Common myeloid progenitor, CD34-positive (primary cell): Measurements from ENCODE around the gene PACS1.

Experiments used
- CTCF ChIA-PET: fragments of 350-600 bp; sonication (Branson Sonifier 250); formaldehyde crosslinking; loops from one replicate; lab custom pipeline; 2021; ENCODE audit warnings: antibody characterized with exemption; lab: Charles Lee
- POLR2A ChIA-PET: fragments of 350-600 bp; sonication (Branson Sonifier 250); formaldehyde crosslinking; loops from one replicate; lab custom pipeline; 2021; ENCODE audit warnings: antibody characterized with exemption; lab: Charles Lee
- DNase-seq, 3 donors: peaks; one replicate each; pipeline versions ENCODE4 v3.0.0 to v3.0.0-alpha.2; 2013
- H3K27ac ChIP-seq, 2 experiments: 1 replicate in 1 of 2; 2 replicates in 1 of 2; pipeline ENCODE4 v1.7.0; 2013; ENCODE audit warnings: inconsistent platforms in 2 of 2, low read length in 2 of 2, mild to moderate bottlenecking in 2 of 2, low read depth in 1 of 2, moderate library complexity in 1 of 2; ENCODE audit not compliant: severe bottlenecking in 2 of 2, insufficient read depth in 1 of 2, poor library complexity in 1 of 2
- H3K27me3 ChIP-seq, 5 experiments: replicated peaks in 2 of 5; 1 replicate in 3 of 5; 2 replicates in 2 of 5; pipeline versions ENCODE4 v1.6.1 to v1.7.0; 2013; ENCODE audit warnings: low read length in 4 of 5, mild to moderate bottlenecking in 2 of 5, moderate library complexity in 2 of 5, inconsistent platforms in 1 of 5; ENCODE audit not compliant: insufficient read depth in 5 of 5, control insufficient read depth in 4 of 5
- H3K36me3 ChIP-seq, 4 experiments: 1 replicate in 2 of 4; 2 replicates in 2 of 4; pipeline versions ENCODE4 v1.6.1 to v1.7.0; 2013; ENCODE audit warnings: low read length in 3 of 4, control low read depth in 1 of 4, mild to moderate bottlenecking in 1 of 4; ENCODE audit not compliant: control insufficient read depth in 4 of 4, insufficient read depth in 4 of 4
- H3K4me1 ChIP-seq, 4 experiments: 1 replicate in 3 of 4; 2 replicates in 1 of 4; pipeline versions ENCODE4 v1.6.1 to v1.7.1; 2013; ENCODE audit warnings: low read length in 3 of 4, mild to moderate bottlenecking in 3 of 4, control low read depth in 1 of 4, inconsistent platforms in 1 of 4, moderate library complexity in 1 of 4; ENCODE audit not compliant: control insufficient read depth in 4 of 4, insufficient read depth in 4 of 4; ENCODE audit errors: control extremely low read depth in 1 of 4
- H3K4me3 ChIP-seq, 7 experiments: 1 replicate in 4 of 7; 2 replicates in 3 of 7; pipeline versions ENCODE4 v1.5.1 to v1.7.0; 2013; ENCODE audit warnings: mild to moderate bottlenecking in 7 of 7, low read length in 6 of 7, moderate library complexity in 6 of 7, inconsistent platforms in 2 of 7, low read depth in 2 of 7, control low read depth in 1 of 7; ENCODE audit not compliant: insufficient read depth in 4 of 7, control insufficient read depth in 1 of 7; ENCODE audit errors: extremely low read depth in 1 of 7
- H3K9me3 ChIP-seq, 5 experiments: 1 replicate in 4 of 5; 2 replicates in 1 of 5; pipeline versions ENCODE4 v1.6.1 to v1.7.1; 2013; ENCODE audit warnings: low read length in 4 of 5, mild to moderate bottlenecking in 2 of 5, inconsistent platforms in 1 of 5, low read depth in 1 of 5, moderate library complexity in 1 of 5; ENCODE audit not compliant: control insufficient read depth in 4 of 5, insufficient read depth in 2 of 5; ENCODE audit errors: control extremely low read depth in 1 of 5
- WGBS: methylation state at CpG from one replicate; pipeline ENCODE4 v1.1.5; 2013; ENCODE audit not compliant: insufficient coverage; 5-methylcytosine and 5-hydroxymethylcytosine counted together

The PACS1 gene

DNA sequence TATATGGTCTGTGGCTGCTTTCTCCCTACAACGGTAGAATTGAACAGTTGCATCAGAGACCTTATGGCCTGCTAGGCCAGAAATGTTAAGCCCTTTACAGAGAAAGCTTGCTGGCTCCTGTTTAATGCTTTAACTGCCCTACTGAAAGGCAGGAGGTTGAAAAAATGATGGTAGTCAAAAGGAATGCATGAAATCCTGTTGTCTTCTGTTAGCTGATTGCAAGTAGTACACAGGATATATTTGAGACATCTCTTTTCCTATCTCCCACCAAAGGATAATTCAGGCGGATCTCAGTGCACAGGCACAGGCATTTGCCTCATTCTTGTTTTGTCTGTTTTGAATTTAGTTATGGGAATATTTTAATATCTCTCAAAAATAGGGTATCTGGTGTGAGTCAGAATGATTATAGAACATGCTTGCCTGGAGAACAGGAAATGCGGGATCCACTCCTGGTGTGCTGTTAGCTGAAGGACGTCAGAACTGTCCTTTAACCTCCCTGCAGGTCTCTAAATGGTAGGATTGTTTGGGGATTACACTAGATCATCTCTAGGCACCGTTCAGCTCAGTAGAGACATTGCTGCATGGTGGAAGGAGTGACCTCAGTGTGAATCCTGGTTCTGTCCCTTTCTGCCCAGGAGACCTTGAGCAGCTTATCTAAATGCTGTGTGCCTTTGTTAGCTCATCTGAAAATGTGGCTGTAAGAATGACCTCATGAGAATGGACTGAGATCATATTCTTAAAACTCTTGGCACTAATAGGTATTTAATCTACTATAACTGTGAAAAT is 49.5 kb downstream of the PACS1 start:
- H3K4me1 ChIP-seq = peaks cover 23 to 41% (median 29%) of the 10 kb centered on the region in 4 experiments
- H3K36me3 ChIP-seq = no peaks in the 10 kb centered on the region
- CTCF ChIA-PET = interaction anchor here (1.2 to 4.8 kb wide), 4 partner anchors 15 to 52 kb away, joined by 3 to 32 read pairs (median 4); no protein-coding TSS in a partner anchor
- H3K27ac ChIP-seq = no peak overlapping the region
- 88% methylated on average over 4 of the region's 5 CpGs for WGBS
- H3K4me3 ChIP-seq = no peak overlapping the region
- DNase-seq = no peak
- POLR2A ChIA-PET = interaction anchor here (0.5 to 0.6 kb wide), 2 partner anchors 149 to 219 kb away, joined by 3 to 5 read pairs; partner anchors contain the start of gene RAB1B
- no peaks in the 10 kb centered on the region for H3K27me3 ChIP-seq
- H3K9me3 ChIP-seq = peaks cover 0 to 2% (median 0%) of the 10 kb centered on the region in 5 experiments

DNA sequence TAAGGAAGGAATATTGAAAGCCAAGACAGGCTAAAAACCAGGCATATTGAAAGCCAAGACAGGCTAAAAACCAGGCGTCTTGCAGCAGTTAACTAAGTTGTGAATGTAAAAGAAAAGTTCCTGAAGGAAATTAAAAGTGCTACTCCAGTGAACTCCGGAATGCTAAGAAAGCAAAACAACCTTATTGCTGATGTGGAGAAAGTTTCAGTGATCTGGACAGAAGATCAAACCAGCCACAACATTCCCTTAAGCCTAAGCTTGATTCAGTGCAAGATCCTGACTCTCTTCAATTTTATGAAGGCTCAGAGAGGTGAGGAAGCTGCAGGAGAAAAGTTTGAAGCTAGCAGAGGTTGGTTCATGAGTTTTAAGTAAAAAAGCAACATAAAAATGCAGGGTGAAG is 51.4 kb downstream of the PACS1 start:
- POLR2A ChIA-PET = no interaction called here
- no peak for DNase-seq
- 94% methylated on average over 2 of the region's 2 CpGs for WGBS

DNA sequence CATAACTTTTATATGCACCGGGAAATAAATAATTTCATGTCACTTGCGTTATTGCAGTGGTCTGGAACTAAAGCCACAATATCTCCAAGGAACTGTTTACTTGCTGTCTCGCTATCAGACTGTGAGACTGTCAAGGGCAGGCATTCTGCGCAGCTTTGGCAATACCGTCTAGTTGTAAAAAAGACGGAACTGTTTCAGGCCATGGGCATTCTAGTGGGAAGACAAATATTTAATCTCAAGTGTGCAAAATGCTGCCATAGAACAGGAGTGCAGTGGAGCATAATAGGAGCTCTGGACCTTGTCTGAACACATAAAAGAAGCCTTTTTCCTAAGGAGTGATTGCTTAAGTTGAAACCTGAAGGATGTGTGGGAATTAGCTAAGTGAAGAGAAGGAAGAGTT is 53.8 kb downstream of the PACS1 start:
- WGBS = 96% methylated on average over 6 of the region's 6 CpGs
- Histone ChIP-seq H3K27ac (no peak overlapping the region), H3K36me3 (no peaks in the 10 kb centered on the region), H3K4me1 (peaks cover 6 to 34% (median 26%) of the 10 kb centered on the region in 4 experiments), H3K4me3 (no peak overlapping the region), H3K9me3 (peaks cover 0 to 2% (median 0%) of the 10 kb centered on the region in 5 experiments), H3K27me3 (no peaks in the 10 kb centered on the region)
- no peak for DNase-seq
- CTCF ChIA-PET = interaction anchor here (1.0 to 1.8 kb wide), 2 partner anchors 10 to 22 kb away, joined by 3 to 7 read pairs; no protein-coding TSS in a partner anchor
- POLR2A ChIA-PET = no interaction called here

More for the DNA sequence above, 51.4 kb downstream of the PACS1 start:
- Histone ChIP-seq H3K4me1 (peaks cover 11 to 38% (median 24%) of the 10 kb centered on the region in 4 experiments), H3K9me3 (peaks cover 0 to 2% (median 0%) of the 10 kb centered on the region in 5 experiments), H3K27me3 (no peaks in the 10 kb centered on the region), H3K27ac (no peak overlapping the region), H3K36me3 (no peaks in the 10 kb centered on the region), H3K4me3 (no peak overlapping the region)
- CTCF ChIA-PET = interaction anchor here (0.7 to 1.3 kb wide), 3 partner anchors 52 to 76 kb away, joined by 3 to 5 read pairs (median 4); no protein-coding TSS in a partner anchor

DNA sequence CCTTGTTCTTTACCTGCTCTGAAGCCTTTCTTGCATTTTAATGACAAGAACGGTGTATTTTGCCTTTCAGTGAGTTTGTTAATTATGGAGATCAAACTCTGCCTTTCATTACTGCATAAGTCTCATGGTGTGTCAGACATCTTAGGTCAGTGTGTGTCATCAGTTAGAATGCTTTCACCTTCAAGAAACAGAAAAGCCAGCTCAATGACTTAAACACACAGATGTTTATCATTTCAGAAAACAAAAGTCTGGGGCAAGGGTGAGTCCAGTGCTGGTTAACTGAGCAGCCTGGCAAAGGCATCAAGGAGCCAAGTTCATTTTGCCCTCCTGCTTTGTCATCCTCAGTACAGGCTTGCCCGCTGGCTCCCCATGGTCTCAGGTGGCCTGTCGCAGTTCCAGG is 54.5 kb downstream of the PACS1 start:
- DNase-seq = no peak
- H3K4me3 ChIP-seq = no peak overlapping the region
- POLR2A ChIA-PET = no interaction called here
- H3K36me3 ChIP-seq = no peaks in the 10 kb centered on the region
- H3K27ac ChIP-seq = no peak overlapping the region
- CTCF ChIA-PET = interaction anchor here (1.0 to 1.8 kb wide), 2 partner anchors 9 to 22 kb away, joined by 3 to 7 read pairs; no protein-coding TSS in a partner anchor
- H3K4me1 ChIP-seq = peaks cover 6 to 34% (median 25%) of the 10 kb centered on the region in 4 experiments
- H3K9me3 ChIP-seq = peaks cover 0 to 2% (median 0%) of the 10 kb centered on the region in 5 experiments
- H3K27me3 ChIP-seq = no peaks in the 10 kb centered on the region
- 100% methylated on average over 1 of the region's 3 CpGs for WGBS

DNA sequence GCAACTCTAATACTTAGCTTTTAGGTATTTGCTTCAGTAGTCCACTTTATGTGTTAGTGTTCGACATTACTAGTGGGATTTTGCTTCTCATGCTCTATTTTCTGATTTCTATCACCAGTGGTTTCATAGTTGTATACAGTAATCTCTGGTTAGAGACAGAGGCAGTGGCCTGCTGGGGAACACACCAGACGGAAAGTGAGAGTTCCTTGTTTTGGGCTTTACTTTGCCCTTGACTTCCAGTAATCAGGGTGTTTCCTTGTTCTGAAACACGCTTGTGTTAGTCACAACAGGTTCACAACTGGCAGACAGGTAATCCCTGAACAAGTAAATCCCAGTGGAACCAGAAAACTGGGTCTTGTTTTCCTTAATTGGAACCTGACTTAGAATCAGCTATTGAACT is 56.0 kb downstream of the PACS1 start:
- ChIA-PET POLR2A (interaction anchor here (1.1 to 1.7 kb wide), 2 partner anchors 42 to 45 kb away, joined by 4 read pairs; no protein-coding TSS in a partner anchor), CTCF (interaction anchor here (0.6 to 1.5 kb wide), 6 partner anchors 10 to 59 kb away, joined by 3 to 8 read pairs (median 3); no protein-coding TSS in a partner anchor)
- H3K27me3 ChIP-seq = no peaks in the 10 kb centered on the region
- peaks cover 0 to 2% (median 0%) of the 10 kb centered on the region in 5 experiments for H3K9me3 ChIP-seq
- 4% methylated on average over 2 of the region's 3 CpGs for WGBS
- H3K27ac ChIP-seq = peak overlapping the region in 1 of 2 experiments; percentile 72
- H3K4me1 ChIP-seq = peaks cover 6 to 34% (median 25%) of the 10 kb centered on the region in 4 experiments
- H3K36me3 ChIP-seq = no peaks in the 10 kb centered on the region
- H3K4me3 ChIP-seq = peak overlapping the region in 2 of 7 experiments; percentile 11 to 47
- peak in 2 of 3 donors; percentile 55 to 72 for DNase-seq

DNA sequence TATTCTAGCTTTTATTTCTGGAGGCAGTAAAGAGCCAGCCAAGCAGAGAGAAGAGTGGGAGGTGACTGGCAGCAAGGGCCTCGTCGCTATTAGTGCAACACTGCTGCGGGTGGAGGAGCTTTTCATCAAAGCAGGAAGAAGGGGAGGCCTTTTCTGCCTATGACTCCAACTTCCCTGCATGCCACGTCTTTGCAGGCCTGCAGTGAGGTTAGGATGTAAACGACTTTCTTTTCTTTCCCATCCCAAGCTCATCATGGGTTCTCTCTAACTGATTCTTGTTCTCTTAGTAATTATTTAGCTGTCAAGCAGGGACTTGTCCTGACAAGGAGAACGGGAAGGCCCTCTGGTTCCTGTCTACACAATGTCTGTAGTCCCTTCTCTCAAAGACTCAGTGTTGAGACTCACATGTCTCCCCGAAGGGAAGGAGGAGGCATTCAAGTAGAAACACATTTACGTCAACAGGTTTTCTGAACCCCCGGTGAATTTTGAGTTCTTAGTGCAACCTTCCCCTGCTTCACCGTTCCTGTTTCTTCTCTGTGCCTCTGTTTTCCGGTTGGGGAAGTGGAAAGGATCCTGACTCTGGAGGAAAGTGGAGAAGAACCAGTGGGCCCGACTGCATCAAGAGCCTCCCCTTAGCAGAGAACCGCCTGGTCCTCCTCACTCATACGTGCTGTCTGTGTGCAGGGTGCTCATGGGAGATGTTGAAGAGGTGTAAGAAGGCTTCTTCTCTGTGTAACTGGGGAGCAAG is 56.9 kb downstream of the PACS1 start:
- no peaks in the 10 kb centered on the region for H3K27me3 ChIP-seq
- peak overlapping the region in 4 of 7 experiments; percentile 10 to 55 (median 38) for H3K4me3 ChIP-seq
- peaks cover 7 to 37% (median 27%) of the 10 kb centered on the region in 4 experiments for H3K4me1 ChIP-seq
- ChIA-PET CTCF (interaction anchor here (0.6 to 1.5 kb wide), 7 partner anchors 11 to 60 kb away, joined by 3 to 8 read pairs (median 3); no protein-coding TSS in a partner anchor), POLR2A (interaction anchor here (0.7 to 1.7 kb wide), 3 partner anchors 43 to 60 kb away, joined by 3 to 4 read pairs (median 4); no protein-coding TSS in a partner anchor)
- 3% methylated on average over 9 of the region's 14 CpGs for WGBS
- H3K36me3 ChIP-seq = no peaks in the 10 kb centered on the region
- peak; percentile 52 to 77 (median 67) for DNase-seq
- no peaks in the 10 kb centered on the region for H3K9me3 ChIP-seq
- H3K27ac ChIP-seq = peak overlapping the region in 1 of 2 experiments; percentile 72
